ENCODE data around the gene CNTRL.

The CNTRL gene

GRCh38 chr9:121144482-121144881 is 69.7 kb downstream of the CNTRL start:
- Histone ChIP-seq H3K4me1 (ENCODE audit: control insufficient read depth in 1 of 2, insufficient read depth in 1 of 2, low read depth in 1 of 2, low read length in 1 of 2) (no peaks in the 10 kb centered on the region), H3K9me3 (no peaks in the 10 kb centered on the region), H3K4me3 (ENCODE audit: low read depth in 1 of 2, low read length in 1 of 2) (no peak overlapping the region), H3K27me3 (no peaks in the 10 kb centered on the region), H3K27ac (no peak overlapping the region), H3K36me3 (peaks cover 97% of the 10 kb centered on the region)
- no peak for TF ChIP-seq CTCF (IDR thresholded peaks at IDR 0.05)

DNA sequence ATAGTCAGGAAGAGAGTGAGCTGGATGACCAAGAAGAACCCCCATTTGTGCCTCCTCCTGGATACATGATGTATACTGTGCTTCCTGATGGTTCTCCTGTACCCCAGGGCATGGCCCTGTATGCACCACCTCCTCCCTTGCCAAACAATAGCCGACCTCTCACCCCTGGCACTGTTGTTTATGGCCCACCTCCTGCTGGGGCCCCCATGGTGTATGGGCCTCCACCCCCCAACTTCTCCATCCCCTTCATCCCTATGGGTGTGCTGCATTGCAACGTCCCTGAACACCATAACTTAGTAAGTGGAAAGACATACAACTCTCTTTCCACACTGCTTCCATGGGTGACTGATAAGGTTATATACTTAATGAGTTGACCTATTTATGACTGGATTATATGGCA is 75.4 kb downstream of the CNTRL start:
- no peaks in the 10 kb centered on the region for H3K27me3 ChIP-seq

DNA sequence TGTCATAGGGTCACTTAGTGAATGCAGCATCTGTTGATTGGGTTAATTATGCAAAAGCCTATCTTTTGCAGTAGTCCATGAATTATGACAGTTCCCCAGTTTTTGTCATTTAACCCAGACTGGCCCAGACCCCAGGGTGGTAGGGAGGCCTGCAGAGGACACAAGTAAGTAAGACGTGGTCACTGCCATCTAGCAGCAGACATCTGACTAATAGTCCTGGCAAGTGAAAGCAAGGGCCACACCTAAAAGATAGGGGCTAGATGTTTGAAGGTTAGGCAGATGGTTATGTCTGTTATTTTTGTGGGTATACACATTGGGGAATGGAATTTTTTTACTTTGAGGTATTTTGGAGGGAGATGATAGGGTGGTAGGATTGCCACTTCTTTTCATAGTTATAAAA is 78.9 kb downstream of the CNTRL start:
- Histone ChIP-seq H3K9me3 (no peaks in the 10 kb centered on the region), H3K36me3 (peaks cover 60% of the 10 kb centered on the region), H3K27me3 (no peaks in the 10 kb centered on the region), H3K4me3 (ENCODE audit: low read depth in 1 of 2, low read length in 1 of 2) (no peak overlapping the region), H3K27ac (no peak overlapping the region), H3K4me1 (ENCODE audit: control insufficient read depth in 1 of 2, insufficient read depth in 1 of 2, low read depth in 1 of 2, low read length in 1 of 2) (peaks cover 4 to 16% of the 10 kb centered on the region in 2 experiments)
- TF ChIP-seq CTCF (IDR thresholded peaks at IDR 0.05) = no peak

More for the DNA sequence above, 75.4 kb downstream of the CNTRL start:
- H3K4me3 ChIP-seq (ENCODE audit: low read depth in 1 of 2, low read length in 1 of 2) = no peak overlapping the region
- H3K9me3 ChIP-seq = no peaks in the 10 kb centered on the region
- peaks cover 4 to 16% of the 10 kb centered on the region in 2 experiments for H3K4me1 ChIP-seq (ENCODE audit: control insufficient read depth in 1 of 2, insufficient read depth in 1 of 2, low read depth in 1 of 2, low read length in 1 of 2)
- H3K36me3 ChIP-seq = peaks cover 80% of the 10 kb centered on the region
- TF ChIP-seq CTCF (IDR thresholded peaks at IDR 0.05) = no peak
- no peak overlapping the region for H3K27ac ChIP-seq

DNA sequence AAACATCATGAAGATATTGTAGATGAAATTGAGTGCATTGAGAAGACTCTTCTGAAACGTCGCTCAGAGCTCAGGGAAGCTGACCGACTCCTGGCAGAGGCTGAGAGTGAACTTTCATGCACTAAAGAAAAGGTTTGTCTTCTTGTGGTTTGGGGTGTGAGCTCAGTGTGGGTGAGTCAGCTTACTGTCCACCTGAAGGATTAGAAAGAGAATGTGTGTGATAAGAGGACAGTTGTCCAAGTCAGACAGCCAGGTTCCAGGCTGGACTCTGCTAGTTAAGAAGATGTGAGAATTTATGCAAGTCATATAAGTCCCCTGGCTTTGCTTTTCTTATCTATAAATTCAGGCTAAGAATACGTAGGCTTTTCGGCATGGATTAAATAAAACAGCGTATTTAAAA is 80.0 kb downstream of the CNTRL start:
- no peak for TF ChIP-seq CTCF (IDR thresholded peaks at IDR 0.05)
- H3K4me3 ChIP-seq (ENCODE audit: low read depth in 1 of 2, low read length in 1 of 2) = no peak overlapping the region
- no peak overlapping the region for H3K27ac ChIP-seq
- no peaks in the 10 kb centered on the region for H3K9me3 ChIP-seq
- peaks cover 50% of the 10 kb centered on the region for H3K36me3 ChIP-seq
- peaks cover 9 to 22% of the 10 kb centered on the region in 2 experiments for H3K4me1 ChIP-seq (ENCODE audit: control insufficient read depth in 1 of 2, insufficient read depth in 1 of 2, low read depth in 1 of 2, low read length in 1 of 2)
- H3K27me3 ChIP-seq = no peaks in the 10 kb centered on the region

- Histone ChIP-seq H3K4me3 (ENCODE audit: low read depth in 1 of 2, low read length in 1 of 2) (no peak overlapping the region), H3K9me3 (no peaks in the 10 kb centered on the region), H3K4me1 (ENCODE audit: control insufficient read depth in 1 of 2, insufficient read depth in 1 of 2, low read depth in 1 of 2, low read length in 1 of 2) (peaks cover 21 to 28% of the 10 kb centered on the region in 2 experiments), H3K36me3 (peaks cover 40% of the 10 kb centered on the region), H3K27me3 (no peaks in the 10 kb centered on the region), H3K27ac (no peak overlapping the region)
- no peak for TF ChIP-seq CTCF (IDR thresholded peaks at IDR 0.05)
Observed at GRCh38 chr9:121156263-121156731, 81.5 kb downstream of the CNTRL start.

DNA sequence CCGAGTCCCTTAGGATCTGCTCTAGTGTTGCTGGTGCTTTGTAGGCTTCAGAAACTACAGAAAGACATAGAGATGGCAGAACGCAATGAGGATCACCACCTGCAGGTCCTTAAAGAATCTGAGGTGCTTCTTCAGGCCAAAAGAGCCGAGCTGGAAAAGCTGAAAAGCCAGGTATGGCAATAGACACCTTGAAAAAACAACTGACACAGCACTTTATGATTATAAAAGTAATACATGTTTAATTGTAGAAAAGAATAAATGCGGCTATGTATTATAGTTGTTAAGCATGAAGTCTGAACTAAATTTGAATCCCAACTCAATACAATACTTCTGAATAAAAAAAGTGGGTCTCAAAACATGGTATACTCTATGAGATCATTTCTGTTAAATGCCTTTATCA is 83.2 kb downstream of the CNTRL start:
- Histone ChIP-seq H3K27me3 (no peaks in the 10 kb centered on the region), H3K4me1 (ENCODE audit: control insufficient read depth in 1 of 2, insufficient read depth in 1 of 2, low read depth in 1 of 2, low read length in 1 of 2) (peaks cover 17 to 18% of the 10 kb centered on the region in 2 experiments), H3K36me3 (peaks cover 35% of the 10 kb centered on the region), H3K27ac (no peak overlapping the region), H3K9me3 (no peaks in the 10 kb centered on the region), H3K4me3 (ENCODE audit: low read depth in 1 of 2, low read length in 1 of 2) (no peak overlapping the region)
- no peak for TF ChIP-seq CTCF (IDR thresholded peaks at IDR 0.05)
